ENCODE measurements around the gene PARS2. TPM values are rescaled to one million over a fixed set of nuclear protein-coding genes. Genes with fewer than 3 reads are reported as not detected.

The PARS2 gene
- total RNA-seq, 1 experiment from 2014 or later: 12.0 TPM

GRCh38 chr1:54710434-54710833 is 53.9 kb downstream of the PARS2 start:
- in situ Hi-C loops (cut with HindIII; ENCODE audit: low pct_unique_long_range_greater_than_20kb, low sequenced_read_pairs): no loop called here

DNA sequence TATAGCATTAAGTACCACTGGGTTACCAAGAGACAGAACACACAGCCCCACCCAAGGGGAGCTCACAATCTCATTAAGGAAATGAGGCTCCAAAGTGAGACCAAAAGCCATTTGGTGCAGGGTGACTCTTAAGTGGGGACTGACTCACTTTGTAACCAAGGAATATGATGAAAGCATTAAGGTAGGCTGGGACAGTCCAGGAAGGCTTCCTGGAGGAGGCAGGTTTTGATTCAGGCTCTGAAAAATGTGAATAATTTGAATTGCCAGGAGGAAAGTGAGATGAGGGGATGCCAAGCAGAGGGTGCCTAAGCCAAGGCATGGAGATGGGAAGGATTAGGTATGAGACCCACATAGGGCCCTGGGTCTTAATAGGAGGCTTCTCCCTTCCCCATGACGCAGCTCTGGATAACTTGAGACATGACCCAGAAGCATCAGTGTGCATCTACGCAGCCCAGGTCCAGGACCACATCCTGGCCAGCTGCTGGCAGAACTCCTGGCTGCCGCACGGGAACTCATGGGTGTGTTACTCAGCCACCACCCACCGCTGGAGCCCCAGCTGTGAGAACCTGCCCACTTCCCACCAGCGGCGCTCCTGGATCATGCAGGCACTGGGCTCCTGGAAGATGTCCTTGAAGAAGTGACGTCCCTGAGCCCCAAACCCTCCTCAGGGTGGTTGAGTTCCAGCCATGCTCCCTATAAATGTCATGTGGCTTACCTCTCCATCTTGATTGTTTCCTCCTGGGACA is 54.6 kb downstream of the PARS2 start:
- in situ Hi-C loops (cut with HindIII; ENCODE audit: low pct_unique_long_range_greater_than_20kb, low sequenced_read_pairs): no loop called here

More at GRCh38 chr1:54710434-54710833, 53.9 kb downstream of the PARS2 start:
- no peak for DNase-seq (ENCODE audit: low read depth)

DNA sequence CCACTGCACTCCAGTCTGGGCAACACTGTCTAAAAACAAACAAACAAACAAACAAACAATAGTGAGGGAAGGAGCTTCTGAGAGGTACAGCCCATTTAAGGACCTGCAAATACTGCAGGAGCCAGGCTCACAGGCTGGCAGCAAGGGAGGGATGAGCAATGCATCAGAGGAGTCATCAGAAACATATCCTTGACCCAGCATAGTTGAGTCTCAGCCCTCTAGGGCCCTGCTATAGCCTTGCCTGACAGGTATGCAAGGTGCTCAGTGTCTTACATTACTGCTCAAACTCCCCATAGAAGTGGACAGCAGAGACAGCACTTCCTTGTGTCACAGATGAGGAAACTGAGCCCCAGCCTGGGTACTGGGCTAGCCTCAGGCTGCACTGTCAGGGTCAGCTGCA is 55.9 kb downstream of the PARS2 start:
- in situ Hi-C loops (cut with HindIII; ENCODE audit: low pct_unique_long_range_greater_than_20kb, low sequenced_read_pairs): no loop called here
- no peak for DNase-seq (ENCODE audit: low read depth)

More for the DNA sequence above, 54.6 kb downstream of the PARS2 start:
- DNase-seq (ENCODE audit: low read depth): no peak

Other genes starting within 250 kb of the PARS2 start
- 3.9 and 6.3 TPM in 2 replicates for gene ACOT11, start 216.3 kb downstream of the PARS2 start, total RNA-seq (2014; rRNA removed; shearing (Covaris generic); ENCODE audit: low replicate concordance)
- not detected in 2 replicates for gene FAM151A, start 141.0 kb downstream of the PARS2 start, total RNA-seq (2014; rRNA removed; shearing (Covaris generic); ENCODE audit: low replicate concordance)
- not detected in 2 replicates for gene MROH7, start 122.7 kb downstream of the PARS2 start, total RNA-seq (2014; rRNA removed; shearing (Covaris generic); ENCODE audit: low replicate concordance)
- 39.9 and 43.8 TPM in 2 replicates for gene TTC4, start 48.7 kb downstream of the PARS2 start, total RNA-seq (2014; rRNA removed; shearing (Covaris generic); ENCODE audit: low replicate concordance)
- not detected in 2 replicates for gene TTC22, start 36.8 kb upstream of the PARS2 start, total RNA-seq (2014; rRNA removed; shearing (Covaris generic); ENCODE audit: low replicate concordance)
- gene DHCR24, start 122.7 kb upstream of the PARS2 start, total RNA-seq (2014; rRNA removed; shearing (Covaris generic); ENCODE audit: low replicate concordance): 275 and 305 TPM in 2 replicates
- gene TMEM61, start 216.1 kb upstream of the PARS2 start, total RNA-seq (2014; rRNA removed; shearing (Covaris generic); ENCODE audit: low replicate concordance): 2.2 TPM in 1 of 2 replicates, not detected in the other
- not detected in 2 replicates for gene BSND, start 234.4 kb upstream of the PARS2 start, total RNA-seq (2014; rRNA removed; shearing (Covaris generic); ENCODE audit: low replicate concordance)